ENCODE data around the gene TLE1. TPM values are rescaled to one million over a fixed set of nuclear protein-coding genes. Genes with fewer than 3 reads are reported as not detected.
A peak's percentile ranks its signal among the peaks of the same experiment; 100 is the strongest.

The TLE1 gene
- total RNA-seq, 1 donor from 2014 or later = 65.2 TPM

- H3K27ac ChIP-seq (ENCODE audit: low read depth, low read length) = no peak overlapping the region
- no peak overlapping the region for H3K9ac ChIP-seq (ENCODE audit: low read depth in 1 of 3, low read length in 3 of 3)
- no peaks in the 10 kb centered on the region for H3K4me1 ChIP-seq (ENCODE audit: control insufficient read depth in 3 of 3, insufficient read depth in 3 of 3, low read length in 3 of 3)
- H3K27me3 ChIP-seq (ENCODE audit: control insufficient read depth in 3 of 3, insufficient read depth in 3 of 3, low read length in 3 of 3) = no peaks in the 10 kb centered on the region
- no peak overlapping the region for H3K4me3 ChIP-seq (ENCODE audit: low read length in 3 of 3)
- no peaks in the 10 kb centered on the region for H3K36me3 ChIP-seq (ENCODE audit: control insufficient read depth in 3 of 3, insufficient read depth in 3 of 3, low read length in 3 of 3)
- H3K9me3 ChIP-seq (ENCODE audit: control insufficient read depth in 3 of 3, low read length in 3 of 3) = no peaks in the 10 kb centered on the region
Measured at GRCh38 chr9:81573415-81574321, 115.7 kb downstream of the TLE1 start.

- H3K4me1 ChIP-seq (ENCODE audit: control insufficient read depth in 3 of 3, insufficient read depth in 3 of 3, low read length in 3 of 3) = no peaks in the 10 kb centered on the region
- H3K27ac ChIP-seq (ENCODE audit: low read depth, low read length) = no peak overlapping the region
- H3K9me3 ChIP-seq (ENCODE audit: control insufficient read depth in 3 of 3, low read length in 3 of 3) = no peaks in the 10 kb centered on the region
- H3K27me3 ChIP-seq (ENCODE audit: control insufficient read depth in 3 of 3, insufficient read depth in 3 of 3, low read length in 3 of 3) = no peaks in the 10 kb centered on the region
- H3K9ac ChIP-seq (ENCODE audit: low read depth in 1 of 3, low read length in 3 of 3) = no peak overlapping the region
- H3K4me3 ChIP-seq (ENCODE audit: low read length in 3 of 3) = no peak overlapping the region
- H3K36me3 ChIP-seq (ENCODE audit: control insufficient read depth in 3 of 3, insufficient read depth in 3 of 3, low read length in 3 of 3) = no peaks in the 10 kb centered on the region
Measured at GRCh38 chr9:81570083-81570482, 119.3 kb downstream of the TLE1 start.

- Histone ChIP-seq H3K27me3 (ENCODE audit: control insufficient read depth in 3 of 3, insufficient read depth in 3 of 3, low read length in 3 of 3) (no peaks in the 10 kb centered on the region), H3K9ac (ENCODE audit: low read depth in 1 of 3, low read length in 3 of 3) (no peak overlapping the region), H3K4me3 (ENCODE audit: low read length in 3 of 3) (no peak overlapping the region), H3K4me1 (ENCODE audit: control insufficient read depth in 3 of 3, insufficient read depth in 3 of 3, low read length in 3 of 3) (peaks cover 4 to 14% (median 11%) of the 10 kb centered on the region in 3 donors), H3K9me3 (ENCODE audit: control insufficient read depth in 3 of 3, low read length in 3 of 3) (no peaks in the 10 kb centered on the region), H3K27ac (ENCODE audit: low read depth, low read length) (no peak overlapping the region), H3K36me3 (ENCODE audit: control insufficient read depth in 3 of 3, insufficient read depth in 3 of 3, low read length in 3 of 3) (no peaks in the 10 kb centered on the region)
Measured at GRCh38 chr9:81566074-81566698, 123.2 kb downstream of the TLE1 start.

- Histone ChIP-seq H3K4me1 (ENCODE audit: control insufficient read depth in 3 of 3, insufficient read depth in 3 of 3, low read length in 3 of 3) (peaks cover 4 to 14% (median 11%) of the 10 kb centered on the region in 3 donors), H3K36me3 (ENCODE audit: control insufficient read depth in 3 of 3, insufficient read depth in 3 of 3, low read length in 3 of 3) (no peaks in the 10 kb centered on the region), H3K9me3 (ENCODE audit: control insufficient read depth in 3 of 3, low read length in 3 of 3) (no peaks in the 10 kb centered on the region), H3K27ac (ENCODE audit: low read depth, low read length) (no peak overlapping the region), H3K9ac (ENCODE audit: low read depth in 1 of 3, low read length in 3 of 3) (no peak overlapping the region), H3K27me3 (ENCODE audit: control insufficient read depth in 3 of 3, insufficient read depth in 3 of 3, low read length in 3 of 3) (no peaks in the 10 kb centered on the region), H3K4me3 (ENCODE audit: low read length in 3 of 3) (no peak overlapping the region)
Measured at GRCh38 chr9:81565609-81566008, 123.7 kb downstream of the TLE1 start.

- no peak overlapping the region for H3K27ac ChIP-seq (ENCODE audit: low read depth, low read length)
- H3K4me3 ChIP-seq (ENCODE audit: low read length in 3 of 3) = no peak overlapping the region
- no peaks in the 10 kb centered on the region for H3K27me3 ChIP-seq (ENCODE audit: control insufficient read depth in 3 of 3, insufficient read depth in 3 of 3, low read length in 3 of 3)
- H3K9ac ChIP-seq (ENCODE audit: low read depth in 1 of 3, low read length in 3 of 3) = no peak overlapping the region
- H3K36me3 ChIP-seq (ENCODE audit: control insufficient read depth in 3 of 3, insufficient read depth in 3 of 3, low read length in 3 of 3) = no peaks in the 10 kb centered on the region
- H3K4me1 ChIP-seq (ENCODE audit: control insufficient read depth in 3 of 3, insufficient read depth in 3 of 3, low read length in 3 of 3) = peaks cover 4 to 14% (median 11%) of the 10 kb centered on the region in 3 donors
- H3K9me3 ChIP-seq (ENCODE audit: control insufficient read depth in 3 of 3, low read length in 3 of 3) = no peaks in the 10 kb centered on the region
Measured at GRCh38 chr9:81565144-81565543, 124.2 kb downstream of the TLE1 start.

GRCh38 chr9:81564632-81565031, 124.7 kb downstream of the TLE1 start:
- H3K9ac ChIP-seq (ENCODE audit: low read depth in 1 of 3, low read length in 3 of 3) = no peak overlapping the region
- no peaks in the 10 kb centered on the region for H3K27me3 ChIP-seq (ENCODE audit: control insufficient read depth in 3 of 3, insufficient read depth in 3 of 3, low read length in 3 of 3)
- no peak overlapping the region for H3K4me3 ChIP-seq (ENCODE audit: low read length in 3 of 3)
- H3K36me3 ChIP-seq (ENCODE audit: control insufficient read depth in 3 of 3, insufficient read depth in 3 of 3, low read length in 3 of 3) = no peaks in the 10 kb centered on the region
- no peaks in the 10 kb centered on the region for H3K9me3 ChIP-seq (ENCODE audit: control insufficient read depth in 3 of 3, low read length in 3 of 3)
- peaks cover 4 to 14% (median 11%) of the 10 kb centered on the region in 3 donors for H3K4me1 ChIP-seq (ENCODE audit: control insufficient read depth in 3 of 3, insufficient read depth in 3 of 3, low read length in 3 of 3)
- no peak overlapping the region for H3K27ac ChIP-seq (ENCODE audit: low read depth, low read length)

- Histone ChIP-seq H3K4me1 (ENCODE audit: control insufficient read depth in 3 of 3, insufficient read depth in 3 of 3, low read length in 3 of 3) (peaks cover 5 to 17% (median 11%) of the 10 kb centered on the region in 3 donors), H3K9me3 (ENCODE audit: control insufficient read depth in 3 of 3, low read length in 3 of 3) (no peaks in the 10 kb centered on the region), H3K4me3 (ENCODE audit: low read length in 3 of 3) (no peak overlapping the region), H3K9ac (ENCODE audit: low read depth in 1 of 3, low read length in 3 of 3) (no peak overlapping the region), H3K27ac (ENCODE audit: low read depth, low read length) (no peak overlapping the region), H3K27me3 (ENCODE audit: control insufficient read depth in 3 of 3, insufficient read depth in 3 of 3, low read length in 3 of 3) (no peaks in the 10 kb centered on the region), H3K36me3 (ENCODE audit: control insufficient read depth in 3 of 3, insufficient read depth in 3 of 3, low read length in 3 of 3) (no peaks in the 10 kb centered on the region)
Measured at GRCh38 chr9:81563739-81564138, 125.6 kb downstream of the TLE1 start.

- Histone ChIP-seq H3K36me3 (ENCODE audit: control insufficient read depth in 3 of 3, insufficient read depth in 3 of 3, low read length in 3 of 3) (no peaks in the 10 kb centered on the region), H3K9ac (ENCODE audit: low read depth in 1 of 3, low read length in 3 of 3) (no peak overlapping the region), H3K27ac (ENCODE audit: low read depth, low read length) (no peak overlapping the region), H3K27me3 (ENCODE audit: control insufficient read depth in 3 of 3, insufficient read depth in 3 of 3, low read length in 3 of 3) (no peaks in the 10 kb centered on the region), H3K4me1 (ENCODE audit: control insufficient read depth in 3 of 3, insufficient read depth in 3 of 3, low read length in 3 of 3) (peaks cover 9 to 24% (median 11%) of the 10 kb centered on the region in 3 donors), H3K9me3 (ENCODE audit: control insufficient read depth in 3 of 3, low read length in 3 of 3) (no peaks in the 10 kb centered on the region), H3K4me3 (ENCODE audit: low read length in 3 of 3) (no peak overlapping the region)
Measured at GRCh38 chr9:81563020-81563407, 126.3 kb downstream of the TLE1 start.

- no peaks in the 10 kb centered on the region for H3K27me3 ChIP-seq (ENCODE audit: control insufficient read depth in 3 of 3, insufficient read depth in 3 of 3, low read length in 3 of 3)
- no peaks in the 10 kb centered on the region for H3K9me3 ChIP-seq (ENCODE audit: control insufficient read depth in 3 of 3, low read length in 3 of 3)
- H3K36me3 ChIP-seq (ENCODE audit: control insufficient read depth in 3 of 3, insufficient read depth in 3 of 3, low read length in 3 of 3) = no peaks in the 10 kb centered on the region
- no peak overlapping the region for H3K4me3 ChIP-seq (ENCODE audit: low read length in 3 of 3)
- H3K4me1 ChIP-seq (ENCODE audit: control insufficient read depth in 3 of 3, insufficient read depth in 3 of 3, low read length in 3 of 3) = peaks cover 9 to 27% (median 11%) of the 10 kb centered on the region in 3 donors
- no peak overlapping the region for H3K9ac ChIP-seq (ENCODE audit: low read depth in 1 of 3, low read length in 3 of 3)
- H3K27ac ChIP-seq (ENCODE audit: low read depth, low read length) = peak overlapping the region; percentile 32
Measured at GRCh38 chr9:81562231-81563019, 126.9 kb downstream of the TLE1 start.

All from skeletal muscle tissue (tissue), 4 donors.